ENCODE measurements around the gene WDR87. TPM values are rescaled to one million over a fixed set of nuclear protein-coding genes. Genes with fewer than 3 reads are reported as not detected.

The WDR87 gene
- polyA plus RNA-seq, 2 of the 4 experiments (the other 2 are of a cell fraction): not detected

GRCh38 chr19:37899453-37899852, 6.9 kb downstream of the WDR87 start:
- Histone ChIP-seq H3K27ac (no peak overlapping the region), H3K4me3 (no peak overlapping the region), H3K4me1 (no peaks in the 10 kb centered on the region), H3K4me2 (no peak overlapping the region), H3K9me3 (no peaks in the 10 kb centered on the region)
- FAIRE-seq (no peak), DNase-seq (ENCODE audit: low read depth in 1 of 2, low spot score in 1 of 2) (no peak), ATAC-seq (no peak)
- CTCF ChIA-PET: interaction anchor here (0.6 to 16.1 kb wide), 46 partner anchors 8 to 579 kb away, joined by 3 to 408 read pairs (median 7); partner anchors contain the start of genes CATSPERG, PPP1R14A and SIPA1L3
- TF ChIP-seq CHD2 (IDR thresholded peaks at IDR 0.05; ENCODE audit: low read length, partially characterized antibody) (no peak), FOXS1 (CRISPR knock-in tag; IDR thresholded peaks at IDR 0.05) (no peak), CHD4 (IDR thresholded peaks at IDR 0.05; ENCODE audit: borderline replicate concordance) (no peak), RCOR1 (IDR thresholded peaks at IDR 0.05; ENCODE audit: low read depth, low read length) (no peak), POLR2AphosphoS2 (conservative IDR thresholded peaks at IDR 0.05; ENCODE audit: low read length) (no peak)
- POLR2A ChIA-PET: no interaction called here
- 17% methylated on average over 1 of the region's 1 CpG for WGBS (ENCODE audit: missing lambda C conversion rate)

GRCh38 chr19:37896180-37896579, 10.2 kb downstream of the WDR87 start:
- Histone ChIP-seq H3K4me1 (no peaks in the 10 kb centered on the region), H3K9me3 (peaks cover 28% of the 10 kb centered on the region), H3K4me2 (no peak overlapping the region), H3K4me3 (no peak overlapping the region), H3K27ac (no peak overlapping the region)
- WGBS (ENCODE audit: missing lambda C conversion rate): 68% methylated on average over 8 of the region's 8 CpGs
- FAIRE-seq (no peak), ATAC-seq (no peak), DNase-seq (ENCODE audit: low read depth in 1 of 2, low spot score in 1 of 2) (no peak)
- TF ChIP-seq JUNB (IDR thresholded peaks at IDR 0.05) (no peak), FOXS1 (CRISPR knock-in tag; IDR thresholded peaks at IDR 0.05) (no peak), KDM5A (IDR thresholded peaks at IDR 0.05) (no peak), FOSL2 (IDR thresholded peaks at IDR 0.05) (no peak), FOSL2 (CRISPR knock-in tag; IDR thresholded peaks at IDR 0.05) (no peak)
- POLR2A ChIA-PET: no interaction called here
- CTCF ChIA-PET: interaction anchor here (1.1 to 16.1 kb wide), 11 partner anchors 10 to 607 kb away, joined by 3 to 408 read pairs (median 129); partner anchors contain the start of genes CATSPERG and WDR87

- peaks cover 50% of the 10 kb centered on the region for H3K9me3 ChIP-seq
- ChIA-PET CTCF (interaction anchor here (0.6 to 16.1 kb wide), 13 partner anchors 8 to 362 kb away, joined by 3 to 408 read pairs (median 5); partner anchors contain the start of genes PPP1R14A, SIPA1L3 and WDR87), POLR2A (interaction anchor here (0.8 to 1.1 kb wide), 2 partner anchors 39 to 115 kb away, joined by 3 read pairs; partner anchors contain the start of gene ZNF573)
- H3K27ac ChIP-seq: no peak overlapping the region
- no peak overlapping the region for H3K4me2 ChIP-seq
- DNase-seq (ENCODE audit: low read depth in 1 of 2, low spot score in 1 of 2) (no peak), ATAC-seq (no peak), FAIRE-seq (peak; percentile 43)
- WGBS (ENCODE audit: missing lambda C conversion rate): 38% methylated on average over 11 of the region's 11 CpGs
- H3K4me1 ChIP-seq: no peaks in the 10 kb centered on the region
- TF ChIP-seq EHMT2 (IDR thresholded peaks at IDR 0.05; ENCODE audit: low read depth) (no peak), MAFK (IDR thresholded peaks at IDR 0.05; ENCODE audit: partially characterized antibody) (no peak), KDM5A (IDR thresholded peaks at IDR 0.05) (no peak)
- H3K4me3 ChIP-seq: no peak overlapping the region
Observed at GRCh38 chr19:37893845-37894575, 12.4 kb downstream of the WDR87 start.

- ATAC-seq: no peak
- ChIA-PET POLR2A (no interaction called here), CTCF (interaction anchor here (0.8 to 2.1 kb wide), 3 partner anchors 8 to 16 kb away, joined by 3 to 8 read pairs (median 4); no protein-coding TSS in a partner anchor)
- Histone ChIP-seq H3K4me3 (no peak overlapping the region), H3K4me2 (no peak overlapping the region), H3K4me1 (no peaks in the 10 kb centered on the region), H3K9me3 (peaks cover 82% of the 10 kb centered on the region), H3K27ac (no peak overlapping the region)
- 4% methylated on average over 1 of the region's 1 CpG for WGBS (ENCODE audit: missing lambda C conversion rate)
- FAIRE-seq: no peak
- no peak for DNase-seq (ENCODE audit: low read depth in 1 of 2, low spot score in 1 of 2)
- TF ChIP-seq ATOH8 (CRISPR knock-in tag; IDR thresholded peaks at IDR 0.05; ENCODE audit: low read depth): no peak
- no peak for TF ChIP-seq JUN (IDR thresholded peaks at IDR 0.05)
- no peak for TF ChIP-seq SMC3 (IDR thresholded peaks at IDR 0.05)
- no peak for TF ChIP-seq EHMT2 (IDR thresholded peaks at IDR 0.05; ENCODE audit: low read depth)
Observed at GRCh38 chr19:37886571-37886970, 19.8 kb downstream of the WDR87 start.

- ChIA-PET CTCF (interaction anchor here (0.5 to 2.8 kb wide), 5 partner anchors 14 to 359 kb away, joined by 3 to 11 read pairs (median 4); no protein-coding TSS in a partner anchor), POLR2A (no interaction called here)
Observed at GRCh38 chr19:37885392-37885791, 21.0 kb downstream of the WDR87 start.

More at GRCh38 chr19:37885392-37885791, 21.0 kb downstream of the WDR87 start:
- WGBS (ENCODE audit: missing lambda C conversion rate): 39% methylated on average over 1 of the region's 1 CpG
- no peak overlapping the region for H3K27ac ChIP-seq
- H3K4me1 ChIP-seq: no peaks in the 10 kb centered on the region
- TF ChIP-seq FOSB (CRISPR knock-in tag; IDR thresholded peaks at IDR 0.05) (no peak), JUNB (IDR thresholded peaks at IDR 0.05) (no peak), POLR2AphosphoS2 (conservative IDR thresholded peaks at IDR 0.05; ENCODE audit: low read length) (no peak), SREBF2 (IDR thresholded peaks at IDR 0.05) (no peak), HES2 (IDR thresholded peaks at IDR 0.05) (no peak), RNF2 (IDR thresholded peaks at IDR 0.05; ENCODE audit: borderline replicate concordance, low read depth) (no peak), RARB (CRISPR knock-in tag; IDR thresholded peaks at IDR 0.05) (no peak)
- peak; percentile 13 for FAIRE-seq
- H3K4me3 ChIP-seq: no peak overlapping the region
- DNase-seq (ENCODE audit: low read depth in 1 of 2, low spot score in 1 of 2): peak; percentile 38 to 43
- ATAC-seq: peak; percentile 76; a peak in 5 of 6 replicates
- H3K4me2 ChIP-seq: no peak overlapping the region
- H3K9me3 ChIP-seq: peaks cover 77% of the 10 kb centered on the region
